Neuronal stem cell (in vitro differentiated cells): ENCODE results near the gene HLX.
A peak's percentile ranks its signal among the peaks of the same experiment; 100 is the strongest.

ENCODE experiments used
- DNase-seq: peaks from one replicate; pipeline ENCODE4 v3.0.0-alpha.2; 2013; ENCODE audit warnings: low spot score
- H2AFZ ChIP-seq: one replicate; pipeline ENCODE4 v1.6.1; 2013; ENCODE audit warnings: mild to moderate bottlenecking, low read length, inconsistent platforms
- H2AK5ac ChIP-seq: 2 replicates; pipeline ENCODE4 v1.6.1; 2013; ENCODE audit warnings: low read depth, mild to moderate bottlenecking, inconsistent platforms, low read length, moderate library complexity, mixed read lengths
- H2BK120ac ChIP-seq: 2 replicates; pipeline ENCODE4 v1.6.1; 2013; ENCODE audit warnings: low read depth, mild to moderate bottlenecking, inconsistent platforms, low read length, moderate library complexity, mixed read lengths
- H2BK12ac ChIP-seq: one replicate; pipeline ENCODE4 v1.6.1; 2013; ENCODE audit warnings: low read length, inconsistent platforms
- H2BK15ac ChIP-seq: 2 replicates; pipeline ENCODE4 v1.6.1; 2013; ENCODE audit warnings: mild to moderate bottlenecking, low read length, inconsistent platforms, mixed read lengths
- H2BK5ac ChIP-seq: one replicate; pipeline ENCODE4 v1.6.1; 2013; ENCODE audit warnings: inconsistent platforms, mild to moderate bottlenecking, low read length, moderate library complexity
- H3K14ac ChIP-seq: one replicate; pipeline ENCODE4 v1.6.1; 2013; ENCODE audit warnings: low read length, inconsistent platforms
- H3K18ac ChIP-seq: 2 replicates; pipeline ENCODE4 v1.6.1; 2013; ENCODE audit warnings: low read length, inconsistent platforms
- H3K23ac ChIP-seq: 2 replicates; pipeline ENCODE4 v1.6.1; 2013; ENCODE audit warnings: low read depth, mild to moderate bottlenecking, mixed read lengths, low read length, inconsistent platforms; ENCODE audit not compliant: poor library complexity
- H3K27ac ChIP-seq: replicated peaks from 3 replicates; pipeline ENCODE4 v1.5.1; 2013; ENCODE audit warnings: low read length, inconsistent platforms
- H3K27me3 ChIP-seq, 3 experiments: 2 replicates each; pipeline ENCODE4 v1.6.1; 2013; ENCODE audit warnings: low read length in 3 of 3, mild to moderate bottlenecking in 2 of 3, inconsistent platforms in 1 of 3, low read depth in 1 of 3, mixed read lengths in 1 of 3, moderate library complexity in 1 of 3; ENCODE audit not compliant: control insufficient read depth in 3 of 3, insufficient read depth in 3 of 3
- H3K36me3 ChIP-seq, 2 donors: replicated peaks in 1 of 2; 2 replicates each; pipeline ENCODE4 v1.6.1; 2013; ENCODE audit warnings: low read length in 2 of 2; ENCODE audit not compliant: control insufficient read depth in 2 of 2, insufficient read depth in 2 of 2
- H3K4ac ChIP-seq: 2 replicates; pipeline ENCODE4 v1.6.1; 2013; ENCODE audit warnings: inconsistent platforms, mild to moderate bottlenecking, low read length, moderate library complexity
- H3K4me1 ChIP-seq, 2 donors: 1 replicate in 1 of 2; 2 replicates in 1 of 2; pipeline ENCODE4 v1.6.1; 2013; ENCODE audit warnings: low read length in 2 of 2, low read depth in 1 of 2; ENCODE audit not compliant: control insufficient read depth in 2 of 2, insufficient read depth in 1 of 2
- H3K4me2 ChIP-seq: one replicate; pipeline ENCODE4 v1.6.1; 2013; ENCODE audit warnings: mild to moderate bottlenecking, low read length, inconsistent platforms; ENCODE audit not compliant: insufficient read depth, poor library complexity, severe bottlenecking
- H3K4me3 ChIP-seq, 2 donors: 2 replicates each; pipeline ENCODE4 v1.5.1; 2013; ENCODE audit warnings: low read length in 2 of 2, mild to moderate bottlenecking in 2 of 2, inconsistent platforms in 1 of 2, moderate library complexity in 1 of 2
- H3K79me1 ChIP-seq: one replicate; pipeline ENCODE4 v1.6.1; 2013; ENCODE audit warnings: low read depth, mild to moderate bottlenecking, inconsistent platforms, low read length, moderate library complexity
- H3K9ac ChIP-seq: one replicate; pipeline ENCODE4 v1.6.1; 2013; ENCODE audit warnings: mild to moderate bottlenecking, low read depth, low read length, inconsistent platforms; ENCODE audit not compliant: poor library complexity
- H3K9me3 ChIP-seq, 2 donors: replicated peaks in 1 of 2; 2 replicates each; pipeline versions ENCODE3 to v1.6.1; 2013; ENCODE audit warnings: low read length in 2 of 2, mild to moderate bottlenecking in 2 of 2, inconsistent platforms in 1 of 2, low read depth in 1 of 2, mixed read lengths in 1 of 2, moderate library complexity in 1 of 2; ENCODE audit not compliant: control insufficient read depth in 2 of 2, insufficient read depth in 1 of 2
- H4K8ac ChIP-seq: one replicate; pipeline ENCODE4 v1.6.1; 2013; ENCODE audit warnings: low read depth, mild to moderate bottlenecking, inconsistent platforms, low read length, moderate library complexity
- H4K91ac ChIP-seq: one replicate; pipeline ENCODE4 v1.6.1; 2013; ENCODE audit warnings: low read length, low read depth, mild to moderate bottlenecking, inconsistent platforms; ENCODE audit not compliant: poor library complexity
- whole genome bisulfite sequencing, 2 donors: extraction: QIAGEN DNeasy Blood & Tissue Kit; methylation state at CpG; one replicate each; pipeline ENCODE4 v1.1.7; 2013; ENCODE audit warnings: missing lambda C conversion rate in 2 of 2, mixed read lengths in 1 of 2; ENCODE audit not compliant: insufficient read length in 2 of 2, insufficient replicate concordance in 1 of 2; ENCODE audit errors: extremely low coverage in 2 of 2; 5-methylcytosine and 5-hydroxymethylcytosine counted together

Gene HLX

GRCh38 chr1:220905650-220906560, 26.7 kb downstream of the HLX start:
- Histone ChIP-seq H3K79me1 (no peaks in the 10 kb centered on the region), H2BK12ac (no peak overlapping the region), H3K27ac (no peak overlapping the region), H2AK5ac (no peak overlapping the region), H2AFZ (no peak overlapping the region), H3K4me3 (no peak overlapping the region), H3K4me1 (peaks cover 0 to 1% of the 10 kb centered on the region in 2 donors), H2BK15ac (no peak overlapping the region), H3K23ac (no peak overlapping the region), H3K9ac (no peak overlapping the region), H3K4ac (no peak overlapping the region), H3K14ac (no peak overlapping the region), H3K4me2 (no peak overlapping the region), H3K9me3 (no peaks in the 10 kb centered on the region), H4K8ac (no peak overlapping the region), H4K91ac (no peak overlapping the region), H3K18ac (no peak overlapping the region), H3K27me3 (peaks cover 0 to 31% (median 0%) of the 10 kb centered on the region in 3 experiments), H2BK120ac (no peak overlapping the region), H3K36me3 (no peaks in the 10 kb centered on the region), H2BK5ac (no peak overlapping the region)
- no peak for DNase-seq
- no CpG with 5 or more reads among the region's 5 CpGs for WGBS, 2 donors

GRCh38 chr1:220906561-220907334, 27.5 kb downstream of the HLX start:
- Histone ChIP-seq H3K4me1 (peaks cover 0 to 1% of the 10 kb centered on the region in 2 donors), H2BK15ac (no peak overlapping the region), H2BK12ac (no peak overlapping the region), H2AFZ (no peak overlapping the region), H4K8ac (no peak overlapping the region), H3K79me1 (no peaks in the 10 kb centered on the region), H3K14ac (no peak overlapping the region), H3K23ac (no peak overlapping the region), H3K9ac (no peak overlapping the region), H3K18ac (no peak overlapping the region), H3K4me3 (no peak overlapping the region), H3K4me2 (no peak overlapping the region), H3K27ac (no peak overlapping the region), H3K36me3 (no peaks in the 10 kb centered on the region), H3K9me3 (no peaks in the 10 kb centered on the region), H3K27me3 (peaks cover 0 to 30% (median 0%) of the 10 kb centered on the region in 3 experiments), H2AK5ac (no peak overlapping the region), H3K4ac (no peak overlapping the region), H4K91ac (no peak overlapping the region), H2BK120ac (no peak overlapping the region), H2BK5ac (no peak overlapping the region)
- no CpG with 5 or more reads among the region's 2 CpGs for WGBS, 2 donors
- DNase-seq: no peak

DNA sequence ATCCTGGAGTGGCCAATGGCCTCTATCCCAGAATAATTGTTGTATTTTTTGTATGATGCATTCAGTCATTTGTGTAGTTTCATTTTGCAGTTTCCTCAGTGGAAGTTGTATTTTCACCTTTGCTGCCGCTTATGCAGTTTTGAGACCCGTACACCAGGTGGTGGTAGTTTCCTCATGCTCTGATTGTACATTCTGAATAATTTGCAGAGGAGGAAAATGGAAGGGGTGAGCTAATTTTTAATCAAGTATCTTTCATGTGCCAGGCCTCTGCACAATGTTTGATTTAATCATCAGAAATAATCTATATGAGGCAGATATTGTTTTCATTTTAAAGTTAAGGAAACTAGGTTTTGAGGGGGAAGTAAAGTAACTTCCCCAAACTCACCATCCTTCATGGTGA, 29.5 kb downstream of the HLX start:
- H3K4me2 ChIP-seq: no peak overlapping the region
- H4K8ac ChIP-seq: no peak overlapping the region
- H2BK120ac ChIP-seq: no peak overlapping the region
- no peak overlapping the region for H3K4ac ChIP-seq
- H3K23ac ChIP-seq: no peak overlapping the region
- H2AFZ ChIP-seq: no peak overlapping the region
- DNase-seq: no peak
- H3K9me3 ChIP-seq: no peaks in the 10 kb centered on the region
- H3K4me1 ChIP-seq: peaks cover 0 to 1% of the 10 kb centered on the region in 2 donors
- H2BK15ac ChIP-seq: no peak overlapping the region
- H3K4me3 ChIP-seq: no peak overlapping the region
- no peak overlapping the region for H2AK5ac ChIP-seq
- no CpG with 5 or more reads among the region's 2 CpGs for WGBS, 2 donors
- no peak overlapping the region for H3K18ac ChIP-seq
- H4K91ac ChIP-seq: no peak overlapping the region
- H3K27me3 ChIP-seq: peaks cover 0 to 22% (median 0%) of the 10 kb centered on the region in 3 experiments
- no peak overlapping the region for H2BK5ac ChIP-seq
- no peak overlapping the region for H2BK12ac ChIP-seq
- H3K36me3 ChIP-seq: no peaks in the 10 kb centered on the region
- no peak overlapping the region for H3K27ac ChIP-seq
- H3K14ac ChIP-seq: no peak overlapping the region
- H3K79me1 ChIP-seq: no peaks in the 10 kb centered on the region
- no peak overlapping the region for H3K9ac ChIP-seq

DNA sequence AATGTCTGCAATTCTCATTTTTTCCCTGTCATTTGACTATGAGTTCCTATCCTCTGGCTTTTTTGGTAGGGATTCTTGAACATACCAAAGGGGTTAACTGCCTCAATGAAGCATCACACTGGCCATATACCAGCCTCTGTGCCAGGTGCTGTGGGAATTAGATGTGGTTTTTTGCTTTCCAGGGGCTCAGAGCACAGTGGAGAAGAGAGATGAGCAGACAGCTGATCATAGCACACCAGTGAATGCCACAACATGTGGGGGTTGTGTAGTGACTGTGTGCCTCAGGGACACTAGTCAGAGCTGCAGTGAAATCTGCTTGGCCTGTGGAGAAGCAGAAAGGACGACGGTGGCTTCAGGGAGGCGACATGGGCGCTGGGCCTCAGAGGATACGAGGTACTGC, 30.8 kb downstream of the HLX start:
- Histone ChIP-seq H3K23ac (peak overlapping the region; percentile 5), H3K4ac (no peak overlapping the region), H2BK5ac (no peak overlapping the region), H2BK12ac (no peak overlapping the region), H3K14ac (no peak overlapping the region), H4K8ac (no peak overlapping the region), H3K9ac (no peak overlapping the region), H2AFZ (no peak overlapping the region), H4K91ac (no peak overlapping the region), H2BK15ac (no peak overlapping the region), H3K27ac (no peak overlapping the region), H3K4me1 (no peaks in the 10 kb centered on the region), H3K4me3 (no peak overlapping the region), H3K18ac (peak overlapping the region; percentile 78), H3K9me3 (no peaks in the 10 kb centered on the region), H2AK5ac (no peak overlapping the region), H3K4me2 (no peak overlapping the region), H3K36me3 (peaks cover 0 to 2% of the 10 kb centered on the region in 2 donors), H2BK120ac (no peak overlapping the region), H3K79me1 (no peaks in the 10 kb centered on the region), H3K27me3 (peaks cover 0 to 10% (median 0%) of the 10 kb centered on the region in 3 experiments)
- no CpG with 5 or more reads among the region's 5 CpGs for WGBS, 2 donors
- DNase-seq: no peak
